HEK293 (cell line): ENCODE data around the gene S100G.
"Not testable (repeated sequence)": the region's sequence is repeated elsewhere in the genome, so short reads cannot be mapped to it uniquely, and the experiment has no call there.

ENCODE experiments used
- CTCF ChIA-PET: fragments of 350-600 bp; formaldehyde crosslinking; extraction: SDS; loops from one replicate; lab custom pipeline; 2021; ENCODE audit warnings: antibody characterized with exemption; lab: Yijun Ruan, JAX
- POLR2A ChIA-PET: fragments of 300-600 bp; formaldehyde crosslinking; extraction: SDS; loops from one replicate; lab custom pipeline; 2020; ENCODE audit warnings: antibody characterized with exemption, inconsistent platforms; lab: Yijun Ruan, JAX
- H3K27ac ChIP-seq: fragments of 200-500 bp; sonication (Bioruptor generic); 2 replicates; pipeline ENCODE4 v1.5.1; 2014; ENCODE audit warnings: low read depth, low read length, control low read depth, inconsistent platforms; ENCODE audit errors: extremely low read depth
- H3K36me3 ChIP-seq, 2 experiments: fragments of 200-500 bp in 1 of 2; sonication (Bioruptor generic) in 1 of 2; 1 replicate in 1 of 2; 2 replicates in 1 of 2; pipeline ENCODE4 v1.5.1; 2014 to 2017; ENCODE audit warnings: inconsistent platforms in 2 of 2, low read length in 2 of 2; ENCODE audit not compliant: control insufficient read depth in 2 of 2, insufficient read depth in 1 of 2
- H3K4me1 ChIP-seq: fragments of 200-500 bp; sonication (Bioruptor generic); 2 replicates; pipeline ENCODE4 v1.5.1; 2014; ENCODE audit warnings: mild to moderate bottlenecking, low read length, inconsistent platforms; ENCODE audit not compliant: control insufficient read depth, insufficient read depth
- H3K4me3 ChIP-seq: 2 replicates; pipeline ENCODE4 v1.5.1; 2011; ENCODE audit warnings: low read depth, mild to moderate bottlenecking, control low read depth, low read length, moderate library complexity
- H3K9me3 ChIP-seq: fragments of 200-500 bp; sonication (Bioruptor generic); 2 replicates; pipeline ENCODE4 v1.5.1; 2014; ENCODE audit warnings: low read depth, low read length, inconsistent platforms; ENCODE audit not compliant: control insufficient read depth, insufficient read depth
- KLF1 ChIP-seq: fragments of 450-650 bp; formaldehyde crosslinking; IDR thresholded peaks from 2 replicates; pipeline ENCODE4 v1.5.1; 2016; ENCODE audit warnings: missing biosample characterization, missing genetic modification characterization
- KLF10 ChIP-seq: fragments of 450-650 bp; IDR thresholded peaks from 2 replicates; pipeline ENCODE4 v1.5.1; 2018; ENCODE audit warnings: missing biosample characterization, mild to moderate bottlenecking, missing genetic modification characterization
- WT1 ChIP-seq: fragments of 450-650 bp; formaldehyde crosslinking; IDR thresholded peaks from 2 replicates; pipeline ENCODE4 v1.5.1; 2016; ENCODE audit warnings: missing biosample characterization, missing genetic modification characterization
- ZBTB17 ChIP-seq: fragments of 450-650 bp; formaldehyde crosslinking; IDR thresholded peaks from 2 replicates; pipeline ENCODE4 v1.5.1; 2016; ENCODE audit warnings: missing biosample characterization, missing genetic modification characterization
- ZBTB21 ChIP-seq: fragments of 450-650 bp; formaldehyde crosslinking; IDR thresholded peaks from 2 replicates; pipeline ENCODE4 v1.5.1; 2017; ENCODE audit warnings: missing biosample characterization, missing genetic modification characterization
- ZBTB48 ChIP-seq: fragments of 450-650 bp; formaldehyde crosslinking; IDR thresholded peaks from 2 replicates; pipeline ENCODE4 v1.5.1; 2016; ENCODE audit warnings: missing biosample characterization, missing genetic modification characterization
- ZFP37 ChIP-seq: fragments of 450-650 bp; formaldehyde crosslinking; IDR thresholded peaks from 2 replicates; pipeline ENCODE4 v1.5.1; 2016; ENCODE audit warnings: missing biosample characterization, missing genetic modification characterization
- ZFP69B ChIP-seq: fragments of 450-650 bp; formaldehyde crosslinking; IDR thresholded peaks from 2 replicates; pipeline ENCODE4 v1.5.1; 2016; ENCODE audit warnings: missing biosample characterization, missing genetic modification characterization
- ZNF132 ChIP-seq: fragments of 450-650 bp; formaldehyde crosslinking; IDR thresholded peaks from 2 replicates; pipeline ENCODE4 v1.5.1; 2017; ENCODE audit warnings: missing biosample characterization, missing genetic modification characterization, borderline replicate concordance
- ZNF140 ChIP-seq: fragments of 450-650 bp; formaldehyde crosslinking; IDR thresholded peaks from 2 replicates; pipeline ENCODE4 v1.5.1; 2016; ENCODE audit warnings: missing biosample characterization, missing genetic modification characterization
- ZNF146 ChIP-seq: fragments of 450-650 bp; formaldehyde crosslinking; IDR thresholded peaks from 2 replicates; pipeline ENCODE4 v1.5.1; 2016; ENCODE audit warnings: missing biosample characterization, missing genetic modification characterization
- ZNF292 ChIP-seq: fragments of 450-650 bp; formaldehyde crosslinking; IDR thresholded peaks from 2 replicates; pipeline ENCODE4 v1.5.1; 2016; ENCODE audit warnings: low read depth, missing biosample characterization, missing genetic modification characterization, borderline replicate concordance
- ZNF341 ChIP-seq: fragments of 450-650 bp; formaldehyde crosslinking; IDR thresholded peaks from 2 replicates; pipeline ENCODE4; 2016; ENCODE audit warnings: low read depth, missing biosample characterization, missing genetic modification characterization
- ZNF416 ChIP-seq: fragments of 450-650 bp; formaldehyde crosslinking; IDR thresholded peaks from 2 replicates; pipeline ENCODE4 v1.5.1; 2016; ENCODE audit warnings: missing biosample characterization, missing genetic modification characterization
- ZNF514 ChIP-seq: fragments of 450-650 bp; formaldehyde crosslinking; IDR thresholded peaks from 2 replicates; pipeline ENCODE4 v1.5.1; 2016; ENCODE audit warnings: missing biosample characterization, missing genetic modification characterization
- ZNF558 ChIP-seq: fragments of 450-650 bp; formaldehyde crosslinking; IDR thresholded peaks from 2 replicates; pipeline ENCODE4 v1.5.1; 2016; ENCODE audit warnings: missing biosample characterization, missing genetic modification characterization
- ZNF621 ChIP-seq: fragments of 450-650 bp; formaldehyde crosslinking; IDR thresholded peaks from 2 replicates; pipeline ENCODE4 v1.5.1; 2017; ENCODE audit warnings: missing biosample characterization, missing genetic modification characterization
- ZNF654 ChIP-seq: fragments of 450-650 bp; formaldehyde crosslinking; IDR thresholded peaks from 2 replicates; pipeline ENCODE4 v1.5.1; 2016; ENCODE audit warnings: low read depth, missing biosample characterization, missing genetic modification characterization
- ZNF658 ChIP-seq: fragments of 450-650 bp; formaldehyde crosslinking; IDR thresholded peaks from 2 replicates; pipeline ENCODE4; 2016; ENCODE audit warnings: missing biosample characterization, missing genetic modification characterization
- ZNF660 ChIP-seq: fragments of 450-650 bp; IDR thresholded peaks from 2 replicates; pipeline ENCODE4 v1.5.1; 2018; ENCODE audit warnings: missing biosample characterization, mild to moderate bottlenecking, missing genetic modification characterization
- ZNF830 ChIP-seq: fragments of 450-650 bp; IDR thresholded peaks from 2 replicates; pipeline ENCODE4 v1.5.0; 2018; ENCODE audit warnings: missing biosample characterization, missing genetic modification characterization, low read depth, mild to moderate bottlenecking, moderate library complexity
- ZNF837 ChIP-seq: fragments of 450-650 bp; formaldehyde crosslinking; IDR thresholded peaks from 2 replicates; pipeline ENCODE4 v1.5.1; 2016; ENCODE audit warnings: missing biosample characterization, missing genetic modification characterization
- TF ChIP-seq, protein P1 (sequence below): fragments of 450-650 bp; formaldehyde crosslinking; IDR thresholded peaks from 2 replicates; pipeline ENCODE4 v1.5.1; 2016; ENCODE audit warnings: missing biosample characterization, missing genetic modification characterization
- TF ChIP-seq, protein P2 (sequence below): fragments of 450-650 bp; formaldehyde crosslinking; IDR thresholded peaks from 2 replicates; pipeline ENCODE4 v1.5.1; 2017; ENCODE audit warnings: missing biosample characterization, mild to moderate bottlenecking, missing genetic modification characterization, moderate library complexity
- TF ChIP-seq, protein P3 (sequence below): fragments of 450-650 bp; IDR thresholded peaks from 2 replicates; pipeline ENCODE4 v1.5.1; 2018; ENCODE audit warnings: missing biosample characterization, mild to moderate bottlenecking, missing genetic modification characterization
- TF ChIP-seq, protein P4 (sequence below): fragments of 450-650 bp; formaldehyde crosslinking; IDR thresholded peaks from 2 replicates; pipeline ENCODE4 v1.5.1; 2017; ENCODE audit warnings: missing biosample characterization, missing genetic modification characterization
- TF ChIP-seq, protein P5 (sequence below): fragments of 450-650 bp; formaldehyde crosslinking; IDR thresholded peaks from 2 replicates; pipeline ENCODE4 v1.5.1; 2017; ENCODE audit warnings: missing biosample characterization, missing genetic modification characterization

Gene S100G

DNA sequence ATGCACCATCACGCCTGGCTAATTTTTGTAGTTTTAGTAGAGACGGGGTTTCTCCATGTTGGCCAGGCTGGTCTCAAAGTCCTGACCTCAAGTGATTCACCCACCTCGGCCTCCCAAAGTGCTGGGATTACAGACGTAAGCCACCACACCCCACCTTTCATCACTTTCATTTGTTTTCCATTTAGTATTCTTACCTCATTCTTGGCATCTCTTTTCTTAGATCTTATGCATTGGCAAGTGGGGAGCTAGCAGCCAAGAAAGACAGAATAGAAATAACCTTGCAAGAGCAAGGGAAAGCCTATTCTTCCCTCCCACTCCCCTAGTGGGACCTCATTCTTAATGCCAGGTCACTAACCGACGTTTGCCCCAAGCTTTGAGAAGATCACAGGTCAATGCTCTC, 21.4 kb upstream of the S100G start:
- H3K9me3 ChIP-seq, POLR2A ChIA-PET, H3K27ac ChIP-seq, H3K36me3 ChIP-seq, H3K4me3 ChIP-seq, H3K4me1 ChIP-seq: not testable (repeated sequence)
- CTCF ChIA-PET = interaction anchor here (0.7 to 1.2 kb wide), 2 partner anchors 99 to 184 kb away, joined by 3 read pairs; no protein-coding TSS in a partner anchor

DNA sequence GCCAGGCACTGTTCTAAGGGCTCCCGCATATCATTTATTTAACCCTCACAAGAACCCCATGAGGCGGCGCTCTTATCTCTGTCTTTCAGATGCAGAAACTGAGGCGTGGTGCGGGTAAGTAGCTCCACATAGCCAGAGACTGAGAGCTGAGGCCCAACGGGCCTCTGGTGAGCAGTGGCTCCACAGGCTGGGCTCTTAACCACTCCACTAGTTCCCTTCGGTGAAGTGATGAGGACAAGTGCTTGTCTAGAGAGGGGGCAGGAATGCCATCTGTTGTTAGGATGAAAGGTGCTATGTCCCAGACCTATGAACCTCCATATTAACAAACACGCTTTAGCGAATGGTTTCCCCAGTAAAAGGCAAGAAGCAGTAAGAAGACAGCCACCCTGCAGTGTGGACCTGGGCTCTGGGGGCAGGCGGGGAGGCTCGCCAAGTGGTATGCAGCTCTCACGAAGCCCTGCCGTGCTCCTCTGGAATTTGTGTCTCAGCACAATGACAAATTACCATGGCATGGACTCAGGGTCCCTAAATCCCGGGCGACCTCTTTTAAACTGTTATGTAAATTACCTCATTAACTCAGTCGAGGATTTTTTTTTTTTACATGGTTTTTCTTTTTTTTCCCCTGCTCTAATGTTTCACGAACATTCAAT, 20.9 kb upstream of the S100G start:
- TF ChIP-seq ZNF146 (tag by site-specific recombination) (no peak), ZNF292 (tag by site-specific recombination) (no peak), ZNF558 (tag by site-specific recombination) (no peak), ZNF132 (tag by site-specific recombination) (no peak), ZNF658 (tag by site-specific recombination) (no peak), ZBTB48 (tag by site-specific recombination) (no peak), ZBTB21 (tag by site-specific recombination) (no peak), ZNF514 (no peak), ZNF621 (tag by site-specific recombination) (no peak), ZBTB17 (no peak), ZNF140 (no peak), ZNF830 (tag by site-specific recombination) (no peak), ZFP37 (tag by site-specific recombination) (no peak), KLF10 (no peak)
- TF ChIP-seq, protein P1, sequence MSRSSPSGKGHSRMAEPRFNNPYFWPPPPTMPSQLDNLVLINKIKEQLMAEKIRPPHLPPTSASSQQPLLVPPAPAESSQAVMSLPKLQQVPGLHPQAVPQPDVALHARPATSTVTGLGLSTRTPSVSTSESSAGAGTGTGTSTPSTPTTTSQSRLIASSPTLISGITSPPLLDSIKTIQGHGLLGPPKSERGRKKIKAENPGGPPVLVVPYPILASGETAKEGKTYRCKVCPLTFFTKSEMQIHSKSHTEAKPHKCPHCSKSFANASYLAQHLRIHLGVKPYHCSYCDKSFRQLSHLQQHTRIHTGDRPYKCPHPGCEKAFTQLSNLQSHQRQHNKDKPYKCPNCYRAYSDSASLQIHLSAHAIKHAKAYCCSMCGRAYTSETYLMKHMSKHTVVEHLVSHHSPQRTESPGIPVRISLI (tag by site-specific recombination) = no peak
- TF ChIP-seq, protein P2, sequence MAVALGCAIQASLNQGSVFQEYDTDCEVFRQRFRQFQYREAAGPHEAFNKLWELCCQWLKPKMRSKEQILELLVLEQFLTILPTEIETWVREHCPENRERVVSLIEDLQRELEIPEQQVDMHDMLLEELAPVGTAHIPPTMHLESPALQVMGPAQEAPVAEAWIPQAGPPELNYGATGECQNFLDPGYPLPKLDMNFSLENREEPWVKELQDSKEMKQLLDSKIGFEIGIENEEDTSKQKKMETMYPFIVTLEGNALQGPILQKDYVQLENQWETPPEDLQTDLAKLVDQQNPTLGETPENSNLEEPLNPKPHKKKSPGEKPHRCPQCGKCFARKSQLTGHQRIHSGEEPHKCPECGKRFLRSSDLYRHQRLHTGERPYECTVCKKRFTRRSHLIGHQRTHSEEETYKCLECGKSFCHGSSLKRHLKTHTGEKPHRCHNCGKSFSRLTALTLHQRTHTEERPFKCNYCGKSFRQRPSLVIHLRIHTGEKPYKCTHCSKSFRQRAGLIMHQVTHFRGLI (tag by site-specific recombination) = no peak
- TF ChIP-seq, protein P3, sequence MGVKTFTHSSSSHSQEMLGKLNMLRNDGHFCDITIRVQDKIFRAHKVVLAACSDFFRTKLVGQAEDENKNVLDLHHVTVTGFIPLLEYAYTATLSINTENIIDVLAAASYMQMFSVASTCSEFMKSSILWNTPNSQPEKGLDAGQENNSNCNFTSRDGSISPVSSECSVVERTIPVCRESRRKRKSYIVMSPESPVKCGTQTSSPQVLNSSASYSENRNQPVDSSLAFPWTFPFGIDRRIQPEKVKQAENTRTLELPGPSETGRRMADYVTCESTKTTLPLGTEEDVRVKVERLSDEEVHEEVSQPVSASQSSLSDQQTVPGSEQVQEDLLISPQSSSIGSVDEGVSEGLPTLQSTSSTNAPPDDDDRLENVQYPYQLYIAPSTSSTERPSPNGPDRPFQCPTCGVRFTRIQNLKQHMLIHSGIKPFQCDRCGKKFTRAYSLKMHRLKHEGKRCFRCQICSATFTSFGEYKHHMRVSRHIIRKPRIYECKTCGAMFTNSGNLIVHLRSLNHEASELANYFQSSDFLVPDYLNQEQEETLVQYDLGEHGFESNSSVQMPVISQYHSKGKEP (tag by site-specific recombination) = no peak
- H3K9me3 ChIP-seq = no peaks in the 10 kb centered on the region
- no peaks in the 10 kb centered on the region for H3K36me3 ChIP-seq
- no peaks in the 10 kb centered on the region for H3K4me1 ChIP-seq
- POLR2A ChIA-PET = no interaction called here
- H3K27ac ChIP-seq = no peak overlapping the region
- CTCF ChIA-PET = interaction anchor here (1.2 kb wide), 1 partner anchor 185 kb away, joined by 3 read pairs; no protein-coding TSS in a partner anchor
- H3K4me3 ChIP-seq = no peak overlapping the region

DNA sequence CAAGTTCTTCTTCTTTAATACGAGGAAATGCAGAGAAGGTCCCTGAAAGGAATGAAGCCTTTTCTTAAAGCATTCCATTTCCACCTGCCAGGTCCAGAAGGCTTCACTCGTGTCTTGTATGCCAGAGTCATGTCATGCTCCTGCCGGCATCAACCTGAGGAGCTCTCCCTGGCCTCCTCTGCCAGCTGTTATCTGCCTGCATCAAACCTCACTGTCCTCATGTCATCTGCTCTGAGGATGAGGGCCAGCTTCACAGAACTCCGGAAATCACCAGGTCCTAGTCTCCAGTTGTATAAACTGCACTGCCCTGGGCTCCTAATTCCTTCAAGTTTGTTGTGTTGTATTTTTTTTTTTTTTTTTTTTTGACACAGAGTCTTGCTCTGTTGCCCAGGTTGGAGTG, 20.0 kb upstream of the S100G start:
- H3K27ac ChIP-seq = no peak overlapping the region
- H3K4me3 ChIP-seq = no peak overlapping the region
- ChIA-PET CTCF (interaction anchor here (0.6 kb wide), 1 partner anchor 13 kb away, joined by 3 read pairs; no protein-coding TSS in a partner anchor), POLR2A (no interaction called here)
- no peaks in the 10 kb centered on the region for H3K36me3 ChIP-seq
- H3K4me1 ChIP-seq = no peaks in the 10 kb centered on the region
- H3K9me3 ChIP-seq = no peaks in the 10 kb centered on the region
- TF ChIP-seq ZNF660 (tag by site-specific recombination) = no peak
- no peak for TF ChIP-seq ZNF837 (tag by site-specific recombination)
- no peak for TF ChIP-seq ZNF654 (tag by site-specific recombination)
- TF ChIP-seq, protein P4, sequence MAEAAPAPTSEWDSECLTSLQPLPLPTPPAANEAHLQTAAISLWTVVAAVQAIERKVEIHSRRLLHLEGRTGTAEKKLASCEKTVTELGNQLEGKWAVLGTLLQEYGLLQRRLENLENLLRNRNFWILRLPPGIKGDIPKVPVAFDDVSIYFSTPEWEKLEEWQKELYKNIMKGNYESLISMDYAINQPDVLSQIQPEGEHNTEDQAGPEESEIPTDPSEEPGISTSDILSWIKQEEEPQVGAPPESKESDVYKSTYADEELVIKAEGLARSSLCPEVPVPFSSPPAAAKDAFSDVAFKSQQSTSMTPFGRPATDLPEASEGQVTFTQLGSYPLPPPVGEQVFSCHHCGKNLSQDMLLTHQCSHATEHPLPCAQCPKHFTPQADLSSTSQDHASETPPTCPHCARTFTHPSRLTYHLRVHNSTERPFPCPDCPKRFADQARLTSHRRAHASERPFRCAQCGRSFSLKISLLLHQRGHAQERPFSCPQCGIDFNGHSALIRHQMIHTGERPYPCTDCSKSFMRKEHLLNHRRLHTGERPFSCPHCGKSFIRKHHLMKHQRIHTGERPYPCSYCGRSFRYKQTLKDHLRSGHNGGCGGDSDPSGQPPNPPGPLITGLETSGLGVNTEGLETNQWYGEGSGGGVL (tag by site-specific recombination) = no peak
- TF ChIP-seq, protein P5, sequence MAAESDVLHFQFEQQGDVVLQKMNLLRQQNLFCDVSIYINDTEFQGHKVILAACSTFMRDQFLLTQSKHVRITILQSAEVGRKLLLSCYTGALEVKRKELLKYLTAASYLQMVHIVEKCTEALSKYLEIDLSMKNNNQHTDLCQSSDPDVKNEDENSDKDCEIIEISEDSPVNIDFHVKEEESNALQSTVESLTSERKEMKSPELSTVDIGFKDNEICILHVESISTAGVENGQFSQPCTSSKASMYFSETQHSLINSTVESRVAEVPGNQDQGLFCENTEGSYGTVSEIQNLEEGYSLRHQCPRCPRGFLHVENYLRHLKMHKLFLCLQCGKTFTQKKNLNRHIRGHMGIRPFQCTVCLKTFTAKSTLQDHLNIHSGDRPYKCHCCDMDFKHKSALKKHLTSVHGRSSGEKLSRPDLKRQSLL (tag by site-specific recombination) = no peak
- no peak for TF ChIP-seq WT1 (tag by site-specific recombination)
- TF ChIP-seq ZNF416 = no peak
- TF ChIP-seq KLF1 (tag by site-specific recombination) = no peak
- TF ChIP-seq ZFP69B = no peak
- no peak for TF ChIP-seq ZNF341 (tag by site-specific recombination)
